K562 (cell line): ENCODE measurements around the gene SNTG2. TPM values are rescaled to one million over a fixed set of nuclear protein-coding genes. Genes with fewer than 3 reads are reported as not detected.

Experiments
- ATAC-seq: fragments of 200-7000 bp; cut with Tn5 transposase; 3 replicates; pipeline ENCODE4 v1.9.1; 2020; ENCODE audit warnings: moderate library complexity
- BruUV-seq: library from RNA; stranded (reverse); fragments of 400-500 nt; replicated peaks from 2 replicates; lab custom pipeline; 2021; lab: Mats Ljungman, UMichigan
- CTCF ChIA-PET: fragments of 300-600 bp; formaldehyde crosslinking; extraction: SDS; loops from one replicate; lab custom pipeline; 2021; ENCODE audit warnings: low intra/inter-chr PET ratio; lab: Yijun Ruan, JAX
- POLR2A ChIA-PET: fragments of 300-600, 350-650 bp; sonication (Branson Sonifier 250); formaldehyde crosslinking; extraction: SDS; loops from one replicate; lab custom pipeline; 2021; ENCODE audit warnings: antibody characterized with exemption, inconsistent platforms; lab: Yijun Ruan, JAX
- DNase-seq, 4 experiments: peaks; one replicate each; pipeline versions ENCODE4 v3.0.0 to v3.0.0-alpha.2; 2011 to 2018; ENCODE audit warnings: low spot score in 3 of 4, mixed read lengths in 3 of 4; ENCODE audit errors: extremely low read depth in 1 of 4
- FAIRE-seq: peaks from 2 replicates; lab custom pipeline; 2011; peaks lifted over from hg19 to GRCh38; lab: Jason Lieb, UNC
- H2AFZ ChIP-seq: 2 replicates; pipeline ENCODE4 v1.6.0; 2011; ENCODE audit warnings: low read depth, low read length, control low read depth, inconsistent platforms
- H3K27ac ChIP-seq: fragments of 200-600 bp; 3 replicates; pipeline ENCODE4 v1.8.0; 2011; ENCODE audit warnings: low read depth, mild to moderate bottlenecking, control low read depth, inconsistent platforms, low read length, moderate library complexity, mixed read lengths; ENCODE audit errors: extremely low read depth
- H3K27me3 ChIP-seq, 2 experiments: fragments of 300-600 bp in 1 of 2; 2 replicates in 1 of 2; 3 replicates in 1 of 2; pipeline versions ENCODE4 v1.6.0 to v1.8.0; 2011; ENCODE audit warnings: inconsistent platforms in 2 of 2, low read length in 2 of 2, mild to moderate bottlenecking in 1 of 2, mixed read lengths in 1 of 2, moderate library complexity in 1 of 2; ENCODE audit not compliant: control insufficient read depth in 2 of 2, insufficient read depth in 2 of 2
- H3K36me3 ChIP-seq: fragments of 300-600 bp; 3 replicates; pipeline ENCODE4 v1.8.0; 2011; ENCODE audit warnings: mild to moderate bottlenecking, low read length, inconsistent platforms; ENCODE audit not compliant: control insufficient read depth, insufficient read depth
- H3K4me1 ChIP-seq, 2 experiments: fragments of 200-600 bp in 1 of 2; replicated peaks in 1 of 2; 2 replicates in 1 of 2; 3 replicates in 1 of 2; pipeline versions ENCODE4 v1.5.1 to v1.8.0; 2011; ENCODE audit warnings: inconsistent platforms in 2 of 2, low read length in 2 of 2, mild to moderate bottlenecking in 1 of 2, mixed read lengths in 1 of 2, moderate library complexity in 1 of 2; ENCODE audit not compliant: control insufficient read depth in 2 of 2, insufficient read depth in 2 of 2
- H3K4me2 ChIP-seq: 2 replicates; pipeline ENCODE4 v1.6.1; 2011; ENCODE audit warnings: low read length, control low read depth, inconsistent platforms, mixed read lengths; ENCODE audit not compliant: insufficient read depth
- H3K4me3 ChIP-seq: fragments of 200-600 bp; sonication (generic), shearing (Covaris generic); 2 replicates; pipeline ENCODE4 v1.5.1; 2016; ENCODE audit warnings: control low read depth, inconsistent platforms
- H3K79me2 ChIP-seq: fragments of 200-600 bp; 3 replicates; pipeline ENCODE4 v1.8.0; 2011; ENCODE audit warnings: low read length, inconsistent platforms; ENCODE audit not compliant: control insufficient read depth, insufficient read depth
- H3K9ac ChIP-seq, 2 experiments: 2 replicates each; pipeline versions ENCODE4 v1.6.0 to v1.6.1; 2011; ENCODE audit warnings: low read depth in 2 of 2, low read length in 2 of 2, control low read depth in 1 of 2, inconsistent platforms in 1 of 2, mild to moderate bottlenecking in 1 of 2, mixed read lengths in 1 of 2; ENCODE audit not compliant: insufficient read depth in 1 of 2
- H3K9me1 ChIP-seq: one replicate; pipeline ENCODE4 v1.6.0; 2011; ENCODE audit warnings: inconsistent platforms, mild to moderate bottlenecking, low read length, moderate library complexity; ENCODE audit not compliant: control insufficient read depth, insufficient read depth
- H3K9me3 ChIP-seq: replicated peaks from 2 replicates; pipeline ENCODE4 v1.5.1; 2011; ENCODE audit warnings: low read depth, low read length, inconsistent platforms; ENCODE audit not compliant: control insufficient read depth, insufficient read depth
- H4K20me1 ChIP-seq: replicated peaks from 2 replicates; pipeline ENCODE4 v1.6.1; 2011; ENCODE audit warnings: low read length, inconsistent platforms, mixed read lengths; ENCODE audit not compliant: control insufficient read depth, insufficient read depth
- CCNT2 ChIP-seq: IDR thresholded peaks from 2 replicates; pipeline ENCODE4 v1.6.1; 2011; ENCODE audit warnings: borderline replicate concordance, low read depth, mild to moderate bottlenecking, moderate library complexity, mixed read lengths, low read length; ENCODE audit not compliant: insufficient read length; ENCODE audit errors: extremely low read depth
- DMBX1 ChIP-seq: fragments of 250-450 bp; sonication (Bioruptor Pico); IDR thresholded peaks from 2 replicates; pipeline ENCODE4 v1.8.0; 2022; ENCODE audit warnings: inconsistent platforms, mild to moderate bottlenecking, moderate library complexity, borderline replicate concordance
- FIP1L1 ChIP-seq: fragments of 200-400 bp; formaldehyde crosslinking; IDR thresholded peaks from 2 replicates; pipeline ENCODE4 v1.6.1; 2018; ENCODE audit warnings: mild to moderate bottlenecking, low read depth, low read length; ENCODE audit not compliant: poor library complexity, severe bottlenecking
- FOSL1 ChIP-seq: fragments of 200-800 bp; sonication (Bioruptor generic); conservative IDR thresholded peaks from 2 replicates; pipeline ENCODE4 v1.6.1; 2016; ENCODE audit warnings: missing genetic modification characterization, missing compliant biosample characterization
- HDAC8 ChIP-seq: fragments of 450-650 bp; IDR thresholded peaks from 2 replicates; pipeline ENCODE4 v1.6.1; 2016; ENCODE audit warnings: mild to moderate bottlenecking, missing genetic modification characterization, moderate library complexity, missing compliant biosample characterization
- IRF2 ChIP-seq: sonication (generic); formaldehyde crosslinking; IDR thresholded peaks from 2 replicates; pipeline ENCODE4 v1.8.1; 2022; ENCODE audit warnings: mild to moderate bottlenecking, missing genetic modification reagents
- MED1 ChIP-seq: sonication (generic); formaldehyde crosslinking; IDR thresholded peaks from 2 replicates; pipeline ENCODE4 v1.8.1; 2023; ENCODE audit warnings: missing genetic modification reagents, borderline replicate concordance
- MIER1 ChIP-seq: fragments of 450-650 bp; IDR thresholded peaks from 2 replicates; pipeline ENCODE4 v1.6.1; 2016; ENCODE audit warnings: antibody characterized with exemption, mild to moderate bottlenecking, low read depth
- NCOA2 ChIP-seq, 2 experiments: fragments of 450-650 bp; IDR thresholded peaks; 2 replicates each; pipeline ENCODE4 v1.6.1; 2018; ENCODE audit warnings: mild to moderate bottlenecking in 2 of 2, moderate library complexity in 1 of 2; ENCODE audit not compliant: partially characterized antibody in 2 of 2
- NR2F6 ChIP-seq: fragments of 450-650 bp; formaldehyde crosslinking; IDR thresholded peaks from 2 replicates; pipeline ENCODE4 v1.4.0; 2020; ENCODE audit warnings: mild to moderate bottlenecking
- PRPF4 ChIP-seq: fragments of 200-400 bp; formaldehyde crosslinking; IDR thresholded peaks from one replicate; pipeline ENCODE4 v1.6.1; 2017; ENCODE audit warnings: low read length, low read depth, mild to moderate bottlenecking; ENCODE audit not compliant: insufficient read depth, poor library complexity, severe bottlenecking
- RREB1 ChIP-seq: fragments of 250-450 bp; sonication (Bioruptor Pico); IDR thresholded peaks from 2 replicates; pipeline ENCODE4 v1.4.0; 2020
- SRSF1 ChIP-seq: fragments of 200-400 bp; formaldehyde crosslinking; IDR thresholded peaks from 2 replicates; pipeline ENCODE4 v1.6.1; 2017; ENCODE audit warnings: mild to moderate bottlenecking, low read depth, low read length, moderate library complexity
- ZNF589 ChIP-seq: fragments of 200-800 bp; sonication (Bioruptor generic); IDR thresholded peaks from 2 replicates; pipeline ENCODE4 v1.6.1; 2016; ENCODE audit warnings: low read depth, missing genetic modification characterization, missing compliant biosample characterization
- WGBS: fragments of 100-300 bp; shearing (Covaris generic); methylation state at CpG from one replicate; pipeline ENCODE4 v1.1.6; 2016; ENCODE audit warnings: low coverage, mixed read lengths; ENCODE audit not compliant: insufficient coverage; ENCODE audit errors: missing lambda C conversion rate; 5-methylcytosine and 5-hydroxymethylcytosine counted together
- in situ Hi-C: fragments of 300-500 bp; cut with MboI; formaldehyde crosslinking; loops from 4 replicates; pipeline ENCODE4 v1.15.0; 2018; ENCODE audit warnings: inconsistent platforms, mixed read lengths
- intact Hi-C: fragments of 100-400 bp; cut with micrococcal nuclease; formaldehyde crosslinking; loops from 2 replicates; pipeline ENCODE4 v1.14.2; 2022
- polyA plus RNA-seq, 8 experiments: library from polyadenylated mRNA; depleted of rRNA in 4 of 8; stranded (reverse) in 5 of 8; unstranded in 3 of 8; fragments of >200 nt; fragmentation: Nextera tagmentation in 2 of 8; fragmentation: Illumina TruSeq in 1 of 8; extraction: Ambion mirVana in 2 of 8; extraction: Trizol in 1 of 8; gene quantifications; 2 replicates each; pipeline versions ENCODE4 v1.2.1 to v1.2.3, GENCODE V29; 2011 to 2014; ENCODE audit warnings: inconsistent platforms in 1 of 8, missing spikeins in 1 of 8
- total RNA-seq, 7 experiments: library from RNA; depleted of rRNA in 6 of 7; stranded (reverse); fragments of >200 nt in 6 of 7; fragmentation: Illumina TruSeq in 2 of 7; extraction: Trizol in 2 of 7; gene quantifications; 2 replicates each; pipeline versions ENCODE4 v1.2.1 to v1.2.3, GENCODE V29; 2011 to 2021; ENCODE audit warnings: low replicate concordance in 1 of 7
- TF ChIP-seq, protein P1 (sequence below): fragments of 450-650 bp; formaldehyde crosslinking; IDR thresholded peaks from 2 replicates; pipeline ENCODE4 v1.4.0; 2020; ENCODE audit warnings: mild to moderate bottlenecking, moderate library complexity

SNTG2 gene
- total and polyA plus RNA-seq, 9 of the 15 experiments (the other 6 are each of a cell fraction or from before 2014, with no cell fraction given), result not detected

- TF ChIP-seq RREB1 (CRISPR knock-in tag), result no peak
- no peak for TF ChIP-seq MED1 (CRISPR knock-in tag)
- no peak for TF ChIP-seq HDAC8 (tag)
Measured at GRCh38 chr2:1022178-1022577, 71.5 kb downstream of the SNTG2 start (continued).

- FAIRE-seq (no peak), DNase-seq (no peak), ATAC-seq (no peak)
- POLR2A ChIA-PET, result no interaction called here
- CTCF ChIA-PET, result no interaction called here
- 6% methylated on average over 4 of the region's 4 CpGs for WGBS
- no peaks in the 10 kb centered on the region for H4K20me1 ChIP-seq
- H3K4me3 ChIP-seq, result no peak overlapping the region
- H3K36me3 ChIP-seq, result no peaks in the 10 kb centered on the region
- intact Hi-C loops (no loop called here), in situ Hi-C loops (no loop called here)
- H3K9me3 ChIP-seq, result no peaks in the 10 kb centered on the region
- no peaks in the 10 kb centered on the region; a peak in 1 of 5 replicates for H3K27me3 ChIP-seq
- H3K4me1 ChIP-seq, result no peaks in the 10 kb centered on the region
- H3K9ac ChIP-seq, result no peak overlapping the region
- no peak overlapping the region for H2AFZ ChIP-seq
- no peak overlapping the region for H3K4me2 ChIP-seq
- no peaks in the 10 kb centered on the region for H3K79me2 ChIP-seq
- H3K27ac ChIP-seq, result no peak overlapping the region
- BruUV-seq, result no TSS peak
- no peaks in the 10 kb centered on the region for H3K9me1 ChIP-seq
- TF ChIP-seq, protein P1, sequence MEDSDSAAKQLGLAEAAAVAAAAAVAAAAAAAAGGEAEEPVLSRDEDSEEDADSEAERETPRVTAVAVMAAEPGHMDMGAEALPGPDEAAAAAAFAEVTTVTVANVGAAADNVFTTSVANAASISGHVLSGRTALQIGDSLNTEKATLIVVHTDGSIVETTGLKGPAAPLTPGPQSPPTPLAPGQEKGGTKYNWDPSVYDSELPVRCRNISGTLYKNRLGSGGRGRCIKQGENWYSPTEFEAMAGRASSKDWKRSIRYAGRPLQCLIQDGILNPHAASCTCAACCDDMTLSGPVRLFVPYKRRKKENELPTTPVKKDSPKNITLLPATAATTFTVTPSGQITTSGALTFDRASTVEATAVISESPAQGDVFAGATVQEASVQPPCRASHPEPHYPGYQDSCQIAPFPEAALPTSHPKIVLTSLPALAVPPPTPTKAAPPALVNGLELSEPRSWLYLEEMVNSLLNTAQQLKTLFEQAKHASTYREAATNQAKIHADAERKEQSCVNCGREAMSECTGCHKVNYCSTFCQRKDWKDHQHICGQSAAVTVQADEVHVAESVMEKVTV, result no peak
- TF ChIP-seq NCOA2 (IDR thresholded peaks at IDR 0.05; ENCODE audit: partially characterized antibody in 2 of 2), result no peak
- TF ChIP-seq SRSF1, result no peak
- TF ChIP-seq NR2F6 (CRISPR knock-in tag), result no peak
- no peak for TF ChIP-seq DMBX1
- TF ChIP-seq IRF2 (CRISPR knock-in tag), result no peak
- no peak for TF ChIP-seq ZNF589
- TF ChIP-seq MIER1, result no peak
- no peak for TF ChIP-seq CCNT2
- no peak for TF ChIP-seq PRPF4
- TF ChIP-seq FIP1L1, result no peak
- TF ChIP-seq FOSL1 (tag), result no peak
Measured at GRCh38 chr2:1024981-1025380, 74.3 kb downstream of the SNTG2 start.
